Keratinocyte (primary cell): Measurements from ENCODE around the gene CFAP77. TPM values are rescaled to one million over a fixed set of nuclear protein-coding genes. Genes with fewer than 3 reads are reported as not detected.

ENCODE experiments used
- DNase-seq: peaks from one replicate; pipeline ENCODE4 v3.0.0-alpha.2; 2011; ENCODE audit warnings: low read depth, missing footprints, low spot score
- FAIRE-seq: peaks from 2 replicates; lab custom pipeline; 2011; peaks lifted over from hg19 to GRCh38; lab: Jason Lieb, UNC
- H2AFZ ChIP-seq: 2 replicates; pipeline ENCODE4 v1.6.0; 2012; ENCODE audit warnings: low read length, control low read depth, inconsistent platforms; ENCODE audit not compliant: control insufficient read depth
- H3K27ac ChIP-seq: 2 replicates; pipeline ENCODE4 v1.5.1; 2011; ENCODE audit warnings: low read length; ENCODE audit not compliant: control insufficient read depth, insufficient read depth
- H3K27me3 ChIP-seq: 3 replicates; pipeline ENCODE4 v1.6.0; 2011; ENCODE audit warnings: low read length; ENCODE audit not compliant: control insufficient read depth, insufficient read depth; ENCODE audit errors: extremely low read depth
- H3K36me3 ChIP-seq, 2 experiments: 2 replicates in 1 of 2; 3 replicates in 1 of 2; pipeline ENCODE4 v1.5.1; 2011; ENCODE audit warnings: low read length in 2 of 2, mild to moderate bottlenecking in 1 of 2; ENCODE audit not compliant: control insufficient read depth in 2 of 2, insufficient read depth in 2 of 2; ENCODE audit errors: extremely low read depth in 1 of 2
- H3K4me1 ChIP-seq: 3 replicates; pipeline ENCODE4 v1.5.1; 2011; ENCODE audit warnings: low read length; ENCODE audit not compliant: control insufficient read depth, insufficient read depth; ENCODE audit errors: extremely low read depth
- H3K4me2 ChIP-seq: 3 replicates; pipeline ENCODE4 v1.6.0; 2011; ENCODE audit warnings: low read depth, low read length; ENCODE audit not compliant: control insufficient read depth, insufficient read depth; ENCODE audit errors: extremely low read depth
- H3K4me3 ChIP-seq, 3 experiments: fragments of 200-600 bp in 1 of 3; sonication (generic) in 1 of 3; 2 replicates in 2 of 3; 3 replicates in 1 of 3; pipeline ENCODE4 v1.5.1; 2011 to 2016; ENCODE audit warnings: low read length in 3 of 3, mild to moderate bottlenecking in 3 of 3, control low read depth in 2 of 3, inconsistent platforms in 1 of 3, low read depth in 1 of 3, mixed read lengths in 1 of 3, mixed run types in 1 of 3, moderate library complexity in 1 of 3; ENCODE audit not compliant: control insufficient read depth in 2 of 3, insufficient read depth in 2 of 3; ENCODE audit errors: extremely low read depth in 1 of 3
- H3K79me2 ChIP-seq: 2 replicates; pipeline ENCODE4 v1.6.0; 2012; ENCODE audit warnings: low read length; ENCODE audit not compliant: control insufficient read depth, insufficient read depth
- H3K9ac ChIP-seq: 3 replicates; pipeline ENCODE4 v1.6.0; 2011; ENCODE audit warnings: low read length; ENCODE audit not compliant: control insufficient read depth, insufficient read depth; ENCODE audit errors: extremely low read depth
- H3K9me1 ChIP-seq: 3 replicates; pipeline ENCODE4 v1.6.0; 2011; ENCODE audit warnings: low read length; ENCODE audit not compliant: control insufficient read depth, insufficient read depth; ENCODE audit errors: extremely low read depth
- H3K9me3 ChIP-seq: 2 replicates; pipeline ENCODE4 v1.5.1; 2012; ENCODE audit warnings: low read depth, low read length; ENCODE audit not compliant: control insufficient read depth
- H4K20me1 ChIP-seq: 3 replicates; pipeline ENCODE4 v1.6.0; 2011; ENCODE audit warnings: low read length; ENCODE audit not compliant: control insufficient read depth, insufficient read depth; ENCODE audit errors: extremely low read depth
- CTCF ChIP-seq, 3 experiments: IDR thresholded peaks in 1 of 3; conservative IDR thresholded peaks in 1 of 3; optimal IDR thresholded peaks in 1 of 3; 2 replicates in 2 of 3; 3 replicates in 1 of 3; pipeline versions ENCODE3 to v1.5.1; 2011; ENCODE audit warnings: low read length in 3 of 3, mild to moderate bottlenecking in 3 of 3, moderate library complexity in 2 of 3, control low read depth in 1 of 3, inconsistent platforms in 1 of 3; ENCODE audit not compliant: insufficient read depth in 2 of 3; ENCODE audit errors: extremely low read depth in 1 of 3
- EZH2 ChIP-seq: IDR thresholded peaks from one replicate; pipeline ENCODE4 v1.6.1; 2012; ENCODE audit warnings: inconsistent platforms, mild to moderate bottlenecking, low read length, moderate library complexity
- dilution Hi-C: fragments of 300-500 bp; cut with MboI; formaldehyde crosslinking; loops from one replicate; pipeline ENCODE4 v1.7.0; 2020; ENCODE audit warnings: low sequenced_read_pairs; ENCODE audit not compliant: extremely low pct_ligation_motif_present
- polyA plus RNA-seq, 5 experiments: library from polyadenylated mRNA; depleted of rRNA in 3 of 5; stranded (reverse) in 3 of 5; stranded (forward) in 1 of 5; unstranded in 1 of 5; fragments of >200 nt; gene quantifications; 1 replicate in 1 of 5; 2 replicates in 3 of 5; 3 replicates in 1 of 5; pipeline versions ENCODE4 v1.2.1 to v1.2.3, GENCODE V29; 2011 to 2012; ENCODE audit warnings: missing spikeins in 2 of 5, low read depth in 1 of 5, low replicate concordance in 1 of 5

CFAP77 gene
- polyA plus RNA-seq, 1 donor (not counting 4 experiments of a cell fraction or from before 2014, with no cell fraction given), result not detected

- no peak for DNase-seq
- H3K4me2 ChIP-seq, result no peak overlapping the region
- FAIRE-seq, result no peak
- TF ChIP-seq CTCF (optimal IDR thresholded peaks at IDR 0.05 in 1 of 3, IDR thresholded peaks at IDR 0.05 in 1 of 3, conservative IDR thresholded peaks at IDR 0.05 in 1 of 3; ENCODE audit: extremely low read depth in 1 of 3, insufficient read depth in 2 of 3, low read length in 3 of 3) (no peak), EZH2 (peak; percentile 55)
- H3K4me3 ChIP-seq, result no peak overlapping the region
- H3K9me3 ChIP-seq, result no peaks in the 10 kb centered on the region
- H2AFZ ChIP-seq, result no peak overlapping the region
- peaks cover 34% of the 10 kb centered on the region for H4K20me1 ChIP-seq
- H3K9ac ChIP-seq, result no peak overlapping the region
- peaks cover 4% of the 10 kb centered on the region for H3K9me1 ChIP-seq
- H3K36me3 ChIP-seq, result no peaks in the 10 kb centered on the region
- H3K79me2 ChIP-seq, result no peaks in the 10 kb centered on the region
- H3K27me3 ChIP-seq, result peaks cover 96% of the 10 kb centered on the region
- dilution Hi-C loops, result no loop called here
- no peak overlapping the region for H3K27ac ChIP-seq
- H3K4me1 ChIP-seq, result peaks cover 6% of the 10 kb centered on the region
These were observed 173.0 kb downstream of the CFAP77 start for GRCh38 chr9:132582786-132583583.

GRCh38 chr9:132583584-132584304, 173.7 kb downstream of the CFAP77 start:
- Histone ChIP-seq H3K27me3 (peaks cover 98% of the 10 kb centered on the region), H3K27ac (no peak overlapping the region), H3K9me3 (no peaks in the 10 kb centered on the region), H2AFZ (no peak overlapping the region), H3K4me1 (peaks cover 6% of the 10 kb centered on the region), H3K36me3 (no peaks in the 10 kb centered on the region), H4K20me1 (peaks cover 34% of the 10 kb centered on the region), H3K9me1 (peaks cover 4% of the 10 kb centered on the region), H3K9ac (no peak overlapping the region), H3K79me2 (no peaks in the 10 kb centered on the region), H3K4me3 (no peak overlapping the region), H3K4me2 (no peak overlapping the region)
- dilution Hi-C loops, result no loop called here
- TF ChIP-seq EZH2 (peak; percentile 34), CTCF (optimal IDR thresholded peaks at IDR 0.05 in 1 of 3, IDR thresholded peaks at IDR 0.05 in 1 of 3, conservative IDR thresholded peaks at IDR 0.05 in 1 of 3; ENCODE audit: extremely low read depth in 1 of 3, insufficient read depth in 2 of 3, low read length in 3 of 3) (no peak)
- FAIRE-seq, result no peak
- DNase-seq, result no peak
